ENCODE results near the gene GOSR2. TPM values are rescaled to one million over a fixed set of nuclear protein-coding genes. Genes with fewer than 3 reads are reported as not detected.

The GOSR2 gene
- 156 and 170 TPM in 2 replicates for total RNA-seq (2011; cell fraction: chromatin; rRNA removed; ENCODE audit: low replicate concordance)
- total RNA-seq (2011; cell fraction: nucleolus; rRNA removed) = 93.8 and 102 TPM in 2 replicates
- 157 and 232 TPM in 2 replicates for total RNA-seq (2011; cell fraction: nucleoplasm; rRNA removed)
- 32.7 and 38.5 TPM in 2 replicates for total RNA-seq (2014; rRNA removed)
- 41.0 and 41.1 TPM in 2 replicates for total RNA-seq (2014; rRNA removed; fragmentation: Illumina TruSeq; extraction: Trizol)
- total RNA-seq (2015; rRNA removed; fragmentation: Illumina TruSeq; extraction: Trizol) = 32.7 and 34.6 TPM in 2 replicates
- total RNA-seq (2021) = 48.6 and 54.3 TPM in 2 replicates
- polyA plus RNA-seq (2011; rRNA removed) = 95.3 and 96.3 TPM in 2 replicates
- 56.4 and 69.6 TPM in 2 replicates for polyA plus RNA-seq (2011; cell fraction: cytosol; rRNA removed)
- polyA plus RNA-seq (2011; cell fraction: nucleus; rRNA removed) = 83.6 and 116 TPM in 2 replicates
- polyA plus RNA-seq (2012) = 35.3 and 36.2 TPM in 2 replicates
- 41.0 and 43.9 TPM in 2 replicates for polyA plus RNA-seq (2014; fragmentation: Illumina TruSeq; extraction: Trizol)
- 10 to 100 TPM; 75.4 to 84.1 TPM for polyA plus RNA-seq (2014; fragmentation: Nextera tagmentation; extraction: Ambion mirVana)
- 45.2 and 48.9 TPM in 2 replicates for polyA plus RNA-seq (2014; rRNA removed)
- 87.7 and 94.0 TPM in 2 replicates for polyA minus RNA-seq (2011; rRNA and poly(A)+ RNA removed)
- 21.9 and 32.0 TPM in 2 replicates for polyA minus RNA-seq (2011; cell fraction: cytosol; rRNA and poly(A)+ RNA removed)
- polyA minus RNA-seq (2011; cell fraction: nucleus; rRNA and poly(A)+ RNA removed) = 59.9 and 98.9 TPM in 2 replicates
- percentile 92 among the genes with signal in this experiment for Bru-seq, nascent RNA
- BruChase-seq, experiment 1, labeled RNA remaining after a 2-hour chase = percentile 89 among the genes with signal in this experiment
- BruChase-seq, experiment 2, labeled RNA remaining after a 6-hour chase = percentile 83 among the genes with signal in this experiment
- long read RNA-seq, experiment 1, transcript GOSR2-220 (6 exons, 3,266 nt) = minor isoform, 8 of 140 reads
- long read RNA-seq, experiment 1, transcript GOSR2-213 (6 exons, 3,574 nt) = minor isoform, 7 of 140 reads
- long read RNA-seq, experiment 1, transcript GOSR2-232 (6 exons, 3,964 nt) = major isoform, 76 of 140 reads
- long read RNA-seq, experiment 1, transcript GOSR2-240 (5 exons, 3,059 nt) = minor isoform, 8 of 140 reads
- long read RNA-seq, experiment 1, partial matches to known transcripts = 15 of 140 reads
- long read RNA-seq, experiment 1, other reads (novel, unspliced or antisense) = 9 of 140 reads
- long read RNA-seq, experiment 2, transcript GOSR2-215 (6 exons, 2,683 nt) = minor isoform, 5 of 37 reads
- long read RNA-seq, experiment 2, transcript GOSR2-232 (6 exons, 3,964 nt) = major isoform, 15 of 37 reads
- long read RNA-seq, experiment 2, partial matches to known transcripts = 7 of 37 reads
- long read RNA-seq, experiment 2, other reads (novel, unspliced or antisense) = 5 of 37 reads
- long read RNA-seq, experiment 3, transcript GOSR2-232 (6 exons, 3,964 nt) = major isoform, 59 of 85 reads
- long read RNA-seq, experiment 3, transcript GOSR2-213 (6 exons, 3,574 nt) = minor isoform, 6 of 85 reads
- long read RNA-seq, experiment 3, partial matches to known transcripts = 2 of 85 reads
- long read RNA-seq, experiment 3, other reads (novel, unspliced or antisense) = 1 of 85 reads

GRCh38 chr17:46922804-46923635 is at the start of gene GOSR2:
Gene GOSR2 (plus strand): TSS chr17:46923160. CDS start chr17:46923193, 33 bp downstream.
- FAIRE-seq = peak; percentile 97
- in situ Hi-C loops (cut with MboI) = no loop called here
- H3K9me1 ChIP-seq (ENCODE audit: control insufficient read depth, insufficient read depth, low read length) = peaks cover 4% of the 10 kb centered on the region
- H3K36me3 ChIP-seq (ENCODE audit: control insufficient read depth, insufficient read depth, low read length) = peaks cover 15% of the 10 kb centered on the region; the same call in 2 of the 3 replicates
- H3K4me3 ChIP-seq = peak within 1 kb of the TSS; percentile 85
- H3K9ac ChIP-seq (ENCODE audit: insufficient read depth in 1 of 2, low read depth in 2 of 2, low read length in 2 of 2) = peak within 1 kb of the TSS; percentile 98 to 99
- peak; percentile 97 for ATAC-seq
- no TSS peak for BruUV-seq (replicated peaks)
- DNase-seq (ENCODE audit: extremely low read depth in 1 of 4, low spot score in 3 of 4) = peak; percentile 93 to 98 (median 98)
- H3K4me2 ChIP-seq (ENCODE audit: insufficient read depth, low read length) = peak within 1 kb of the TSS; percentile 95
- under 1% methylated on average over 47 of the region's 52 CpGs for WGBS (ENCODE audit: insufficient coverage, low coverage, missing lambda C conversion rate)
- H3K9me3 ChIP-seq (replicated peaks; ENCODE audit: control insufficient read depth, insufficient read depth, low read depth, low read length) = no peaks in the 10 kb centered on the region
- peak within 1 kb of the TSS; percentile 94 for H3K27ac ChIP-seq (ENCODE audit: extremely low read depth, low read depth, low read length)
- intact Hi-C loops (cut with micrococcal nuclease) = no loop called here
- H3K27me3 ChIP-seq (ENCODE audit: control insufficient read depth in 2 of 2, insufficient read depth in 2 of 2, low read length in 2 of 2) = no peaks in the 10 kb centered on the region
- peaks cover 56% of the 10 kb centered on the region for H3K79me2 ChIP-seq (ENCODE audit: control insufficient read depth, insufficient read depth, low read length)
- peaks cover 0 to 11% of the 10 kb centered on the region in 2 experiments; a peak in 3 of 5 replicates for H3K4me1 ChIP-seq (replicated peaks in 1 of 2; ENCODE audit: control insufficient read depth in 2 of 2, insufficient read depth in 2 of 2, low read length in 2 of 2)
- ChIA-PET CTCF (ENCODE audit: low intra/inter-chr PET ratio) (no interaction called here), POLR2A (interaction anchor here (0.6 kb wide), 1 partner anchor 18 kb away, joined by 4 read pairs; no protein-coding TSS in a partner anchor)
- peak within 1 kb of the TSS; percentile 98 for H2AFZ ChIP-seq (ENCODE audit: low read depth, low read length)
- peaks cover 14% of the 10 kb centered on the region for H4K20me1 ChIP-seq (replicated peaks; ENCODE audit: control insufficient read depth, insufficient read depth, low read length)
- no peak for TF ChIP-seq ATF1 (CRISPR knock-in tag; IDR thresholded peaks at IDR 0.05)
- TF ChIP-seq ATF1 (tag; IDR thresholded peaks at IDR 0.05) = peak; percentile 81
- TF ChIP-seq ZNF263 (CRISPR knock-in tag; IDR thresholded peaks at IDR 0.05; ENCODE audit: borderline replicate concordance) = peak; percentile 34; the same call in 1 of the 2 replicates
- TF ChIP-seq EP300 (IDR thresholded peaks at IDR 0.05; ENCODE audit: low read length) = peak; percentile 14; the same call in 1 of the 2 replicates
- TF ChIP-seq MECOM (CRISPR knock-in tag; IDR thresholded peaks at IDR 0.05) = no peak
- TF ChIP-seq SNAPC5 (CRISPR knock-in tag; IDR thresholded peaks at IDR 0.05) = no peak
- TF ChIP-seq POLR2B (IDR thresholded peaks at IDR 0.05; ENCODE audit: low read depth, partially characterized antibody) = peak; percentile 90
- TF ChIP-seq FOXP4 (CRISPR knock-in tag; IDR thresholded peaks at IDR 0.05; ENCODE audit: borderline replicate concordance) = no peak
- no peak; the same call in 1 of the 2 replicates for TF ChIP-seq NBN (IDR thresholded peaks at IDR 0.05; ENCODE audit: low read depth)
- TF ChIP-seq ZEB2 (IDR thresholded peaks at IDR 0.05) = no peak
- TF ChIP-seq GATA2 (CRISPR knock-in tag; IDR thresholded peaks at IDR 0.05) = no peak
